ENCODE results near the gene IGFL3.
"Not testable (repeated sequence)": the region's sequence is repeated elsewhere in the genome, so short reads cannot be mapped to it uniquely, and the experiment has no call there.

DNA sequence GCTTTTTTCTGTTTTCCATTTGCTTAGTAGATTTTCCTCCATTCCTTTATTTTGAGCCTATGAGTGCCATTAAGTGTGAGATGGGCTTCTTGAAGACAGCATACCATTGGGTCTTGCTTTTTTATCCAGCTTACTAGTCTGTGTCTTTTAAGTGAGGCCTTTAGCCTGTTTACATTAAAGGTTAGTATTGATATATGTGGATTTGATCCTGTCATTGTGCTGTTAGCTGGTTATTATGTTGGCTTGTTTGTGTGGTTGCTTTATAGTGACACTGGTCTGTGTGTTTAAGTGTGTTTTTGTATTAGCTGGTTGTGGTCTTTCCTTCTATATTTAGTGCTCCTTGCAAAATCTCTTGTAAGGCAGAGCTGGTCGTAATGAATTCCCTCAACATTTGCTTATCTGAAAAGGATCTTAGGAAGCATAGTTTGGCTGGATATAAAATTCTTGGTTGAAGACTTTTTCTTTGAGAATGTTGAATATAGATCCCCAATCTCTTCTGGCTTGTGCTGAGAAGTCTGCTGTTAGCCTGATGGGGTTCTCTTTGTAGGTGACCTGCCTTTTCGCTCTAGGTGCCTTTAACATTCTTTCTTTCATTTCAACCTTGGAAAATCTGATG lies 37.3 kb upstream of the IGFL3 start:
- not testable (repeated sequence) for TF ChIP-seq POLR2A (IDR thresholded peaks at IDR 0.05; ENCODE audit: low read length); GATA1 (IDR thresholded peaks at IDR 0.05; ENCODE audit: low read depth, low read length)
